ELF-1 (cell line): Measurements from ENCODE around the gene COL2A1.
"Not testable (repeated sequence)": the region's sequence is repeated elsewhere in the genome, so short reads cannot be mapped to it uniquely, and the experiment has no call there.

Experiments used
- DNase-seq: peaks from one replicate; pipeline ENCODE4 v3.0.0-alpha.2; 2016; ENCODE audit warnings: low read depth, low spot score

COL2A1 gene

DNA sequence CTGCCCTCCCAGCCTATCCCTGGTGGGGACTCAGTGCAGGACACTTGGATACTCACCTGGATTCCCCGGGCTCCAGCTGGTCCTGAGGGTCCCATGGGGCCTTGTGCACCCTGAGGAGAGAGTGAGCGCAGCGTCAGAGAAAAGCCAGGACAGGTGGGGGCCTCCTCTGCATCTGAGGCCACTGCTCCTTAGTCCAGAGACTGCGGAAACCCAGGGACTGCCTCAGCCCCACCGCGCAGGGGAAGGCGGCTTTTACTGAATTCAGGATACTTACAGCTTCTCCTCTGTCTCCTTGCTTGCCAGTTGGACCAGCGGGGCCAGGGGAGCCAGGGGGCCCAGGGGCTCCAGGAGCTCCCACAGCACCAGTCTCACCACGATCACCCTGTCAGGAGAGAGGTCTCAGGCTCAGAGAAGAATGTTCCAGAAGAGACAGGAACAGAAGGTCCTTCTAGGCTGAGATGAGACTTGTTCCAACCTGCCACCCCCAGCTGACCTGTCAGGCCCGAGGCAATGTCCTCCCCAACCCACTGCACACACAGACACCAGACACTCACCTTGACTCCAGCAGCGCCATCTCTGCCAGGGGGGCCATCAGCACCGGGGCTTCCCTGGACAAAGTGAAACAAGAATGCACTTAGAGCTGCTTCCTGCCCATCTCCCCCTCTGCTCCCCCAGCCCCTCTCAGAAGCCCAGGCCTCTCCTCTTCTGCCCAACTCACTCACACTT lies 27.1 kb downstream of the COL2A1 start:
- no peak for DNase-seq

GRCh38 chr12:47975816-47976215 lies 28.5 kb downstream of the COL2A1 start:
- no peak for DNase-seq

- DNase-seq = no peak
Measured at GRCh38 chr12:47975036-47975620, 29.1 kb downstream of the COL2A1 start.

GRCh38 chr12:47973870-47974269 lies 30.4 kb downstream of the COL2A1 start:
- DNase-seq = no peak

- DNase-seq = no peak
Measured at GRCh38 chr12:47972895-47973294, 31.4 kb downstream of the COL2A1 start.

DNA sequence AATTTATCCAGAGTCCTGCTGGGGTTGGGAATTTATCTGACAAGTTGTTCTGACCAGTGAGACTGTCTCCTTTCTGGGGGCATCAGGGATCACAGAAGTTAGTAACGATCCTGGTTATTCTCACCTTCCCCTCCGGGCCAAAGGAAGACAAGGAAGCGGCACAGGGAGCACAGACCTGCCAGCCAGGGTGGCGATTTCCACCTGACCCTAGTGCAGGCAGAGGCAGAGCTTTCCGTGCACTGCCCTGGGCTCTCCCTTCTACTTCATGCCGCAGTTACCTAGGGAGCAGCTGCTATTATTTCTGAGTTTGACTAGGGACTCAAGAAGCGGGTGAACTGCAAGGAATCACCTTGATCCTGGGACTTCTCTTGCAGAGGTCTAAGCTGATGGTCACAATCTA lies 33.4 kb downstream of the COL2A1 start:
- no peak for DNase-seq

GRCh38 chr12:47969845-47970244 lies 34.4 kb downstream of the COL2A1 start:
- DNase-seq = no peak

- no peak for DNase-seq
Measured at GRCh38 chr12:47967461-47968321, 36.6 kb downstream of the COL2A1 start.

DNA sequence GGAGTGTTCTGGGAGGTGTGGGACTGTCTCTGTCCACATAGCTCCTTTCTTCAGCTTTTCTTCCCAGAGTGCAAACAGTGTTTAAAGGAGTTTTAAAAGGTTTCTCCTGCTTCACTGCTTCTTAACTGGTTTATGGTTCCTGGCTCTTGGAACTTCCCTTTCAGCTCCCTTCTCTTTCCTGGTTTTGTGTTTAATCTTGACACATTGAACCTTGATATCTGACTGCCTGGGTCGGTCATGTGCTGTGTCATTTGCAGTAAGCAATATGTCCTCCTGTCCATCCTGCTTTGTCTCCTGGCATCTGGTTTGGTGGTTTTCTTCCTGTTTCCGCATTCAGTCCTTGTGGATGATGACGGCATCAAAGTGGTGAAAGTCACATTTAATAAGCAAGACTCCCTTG lies 38.7 kb downstream of the COL2A1 start:
- DNase-seq = no peak

- DNase-seq = peak; percentile 37
Measured at GRCh38 chr12:47964106-47964728, 40.1 kb downstream of the COL2A1 start.

DNA sequence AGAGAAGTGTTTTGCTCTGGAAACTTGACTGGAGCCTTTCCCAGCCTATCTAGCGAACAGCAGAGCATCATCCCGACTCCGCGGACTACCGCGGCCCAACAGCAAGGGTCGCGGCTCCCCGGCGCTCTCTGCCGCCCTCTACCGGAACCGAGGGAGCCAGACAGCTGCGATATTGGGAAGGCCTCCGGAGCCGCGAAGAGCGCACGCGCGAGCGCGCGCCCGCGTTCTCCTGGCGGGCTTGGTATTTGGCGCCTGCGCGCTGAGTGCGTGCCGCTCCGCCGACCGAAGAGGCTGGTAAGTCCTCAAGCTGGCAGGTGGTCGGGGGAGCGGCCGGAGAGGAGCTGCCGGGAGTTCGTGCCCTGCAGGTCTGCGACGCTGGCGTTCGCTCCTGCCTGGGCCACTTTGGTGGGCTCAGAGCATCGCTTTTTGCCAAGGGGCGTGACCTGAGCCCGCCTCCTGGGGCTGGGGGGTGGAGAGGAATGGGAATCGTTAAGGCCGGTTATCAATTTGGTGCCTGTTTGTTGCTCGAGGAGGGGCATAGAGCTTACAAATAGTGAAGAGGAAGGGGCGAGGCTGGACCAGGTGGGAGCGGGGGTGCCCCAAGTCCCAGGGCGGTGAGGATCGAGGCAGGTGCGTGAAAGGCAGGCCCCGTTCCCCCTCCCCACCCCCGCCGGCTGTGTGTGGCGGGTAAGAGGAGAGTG lies 40.8 kb downstream of the COL2A1 start, which contains the start of gene TMEM106C:
TMEM106C (plus strand) TSS at position 257 of the 701 bp plus-strand sequence. CDS start 641 bp downstream, outside the sequence.
- peak; percentile 99 for DNase-seq

- DNase-seq = no peak
Measured at GRCh38 chr12:47962198-47962597, 42.1 kb downstream of the COL2A1 start.

- not testable (repeated sequence) for DNase-seq
Measured at GRCh38 chr12:47957671-47958070, 46.6 kb downstream of the COL2A1 start.

GRCh38 chr12:47955059-47955458 lies 49.2 kb downstream of the COL2A1 start:
- DNase-seq = no peak

DNA sequence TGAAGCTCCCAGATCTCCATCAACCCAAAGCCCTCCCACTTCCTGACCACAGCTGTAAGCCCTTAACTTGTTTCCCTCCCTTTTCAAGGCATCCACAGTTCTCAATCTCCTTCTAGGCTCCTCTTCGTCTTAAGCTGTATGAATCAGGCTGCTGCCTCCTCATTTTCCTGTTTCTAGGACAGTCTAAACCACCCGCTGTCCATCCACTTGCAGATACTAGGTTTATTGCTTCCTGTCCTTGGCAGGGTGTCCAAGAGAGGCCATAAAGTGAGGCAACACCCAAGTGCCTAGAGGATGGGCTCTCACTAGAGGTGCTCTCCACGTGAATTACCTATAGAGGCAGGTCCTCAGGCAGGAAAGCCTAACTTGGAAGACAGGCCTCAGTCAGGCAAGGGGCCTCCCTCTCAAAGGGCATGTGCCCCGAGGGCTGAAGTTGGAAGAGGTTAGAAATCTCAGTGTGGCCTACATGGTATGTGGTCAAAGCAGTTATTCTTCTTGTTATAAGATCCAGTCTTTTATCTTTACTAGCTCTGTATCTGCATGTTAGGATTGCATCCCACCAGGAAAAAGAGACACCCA lies 49.7 kb downstream of the COL2A1 start:
- peak; percentile 45 for DNase-seq

GRCh38 chr12:47954058-47954457 lies 50.2 kb downstream of the COL2A1 start:
- peak; percentile 56 for DNase-seq

DNA sequence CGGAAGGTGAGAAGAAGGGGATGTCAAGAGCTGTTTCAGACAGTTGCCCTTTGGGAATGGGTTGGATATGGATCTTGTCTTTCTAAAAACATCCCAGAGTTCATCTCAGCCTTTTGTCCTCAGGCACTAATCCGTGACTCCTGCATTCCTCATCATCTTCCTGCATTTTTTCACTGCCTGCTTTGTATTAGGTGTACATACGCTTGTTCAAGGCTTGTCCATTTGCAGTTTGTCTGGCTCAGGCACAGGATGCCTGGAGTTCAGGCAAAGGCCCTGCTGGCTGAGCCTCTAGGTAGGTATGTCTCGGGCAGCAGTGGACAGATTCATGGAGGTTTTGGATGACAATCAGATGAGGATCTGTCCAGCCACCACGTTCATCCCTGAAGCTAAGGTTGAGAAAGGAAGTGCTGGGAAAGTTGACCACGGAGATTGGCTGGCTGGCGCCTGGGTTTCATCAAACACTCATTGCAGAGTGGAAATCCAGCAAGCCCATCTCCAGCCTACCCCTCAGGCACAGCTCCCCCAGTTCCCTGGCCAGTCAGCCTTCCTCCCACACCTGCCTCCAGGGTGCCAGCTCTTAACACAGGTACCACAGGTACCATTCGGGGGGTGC lies 53.3 kb downstream of the COL2A1 start:
- peak; percentile 39 for DNase-seq

GRCh38 chr12:47949441-47950341 lies 54.6 kb downstream of the COL2A1 start:
- DNase-seq = peak; percentile 93

GRCh38 chr12:47947341-47947740 lies 56.9 kb downstream of the COL2A1 start:
- no peak for DNase-seq
